Epidermal melanocyte (primary cell): ENCODE measurements around the gene CTBP2.
A peak's percentile ranks its signal among the peaks of the same experiment; 100 is the strongest.
"Not testable (repeated sequence)": the region's sequence is repeated elsewhere in the genome, so short reads cannot be mapped to it uniquely, and the experiment has no call there.

Experiments
- DNase-seq: peaks from one replicate; pipeline ENCODE4 v3.0.0; 2011; ENCODE audit warnings: low spot score; ENCODE audit not compliant: insufficient read length

The CTBP2 gene

GRCh38 chr10:125158601-125159485, 1.5 kb downstream of the CTBP2 start:
- no peak for DNase-seq

GRCh38 chr10:125158275-125158600, 2.1 kb downstream of the CTBP2 start:
- no peak for DNase-seq

- DNase-seq, result no peak
These were observed 2.9 kb downstream of the CTBP2 start for GRCh38 chr10:125157505-125157904.

DNA sequence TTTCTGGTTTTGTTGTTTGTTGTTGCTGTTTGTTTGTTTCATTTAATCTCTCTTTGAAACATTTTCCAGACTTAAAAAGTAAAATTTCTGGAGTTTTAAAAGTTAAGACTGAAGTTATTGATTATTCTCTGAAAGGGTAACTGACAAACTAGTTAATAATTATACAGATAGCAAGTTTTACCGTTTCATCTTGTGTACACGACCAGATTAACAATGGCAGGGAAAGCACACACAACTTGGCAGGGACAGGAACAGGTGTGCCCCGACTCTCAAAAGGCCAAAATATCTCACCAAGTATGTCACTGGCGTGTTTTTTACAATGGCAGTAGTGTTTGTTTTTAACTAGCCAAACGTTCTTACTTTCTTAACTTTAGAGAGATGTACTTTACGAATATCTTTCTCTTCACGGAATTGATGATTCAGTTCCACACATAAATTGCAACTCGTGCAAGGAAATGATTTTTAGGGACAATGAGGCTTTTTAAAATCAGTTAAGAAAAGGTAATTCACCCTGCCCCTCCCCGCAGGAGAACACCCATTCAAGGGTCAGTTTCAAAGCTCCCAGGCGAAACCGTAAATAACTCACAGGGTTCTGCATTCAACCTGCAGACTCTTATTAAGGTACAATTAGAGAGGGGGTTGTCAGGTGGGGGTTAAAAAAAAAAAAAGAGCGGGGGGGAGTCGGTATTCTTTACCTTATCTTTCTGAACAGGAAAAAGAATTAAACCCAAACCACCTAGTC, 3.5 kb downstream of the CTBP2 start:
- no peak for DNase-seq

DNA sequence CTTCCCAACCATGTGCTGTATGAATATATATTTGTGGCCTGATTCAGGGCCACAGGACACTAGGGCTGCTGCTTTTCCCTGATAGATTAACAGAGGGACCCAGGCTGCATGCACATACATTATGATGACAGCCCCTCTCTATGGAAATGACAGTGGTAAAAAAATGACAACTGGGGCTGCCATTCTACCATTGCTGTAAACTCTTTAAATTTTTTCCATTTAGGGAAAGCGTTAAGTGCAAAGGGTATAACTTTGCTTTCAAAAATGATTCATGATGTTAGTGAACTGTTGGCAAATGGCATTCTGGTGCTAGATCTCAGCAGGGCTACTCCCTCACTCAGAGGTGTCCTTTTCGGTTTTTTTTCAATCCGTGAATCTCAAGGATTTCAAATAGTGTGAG, 4.2 kb downstream of the CTBP2 start:
- DNase-seq, result no peak

DNA sequence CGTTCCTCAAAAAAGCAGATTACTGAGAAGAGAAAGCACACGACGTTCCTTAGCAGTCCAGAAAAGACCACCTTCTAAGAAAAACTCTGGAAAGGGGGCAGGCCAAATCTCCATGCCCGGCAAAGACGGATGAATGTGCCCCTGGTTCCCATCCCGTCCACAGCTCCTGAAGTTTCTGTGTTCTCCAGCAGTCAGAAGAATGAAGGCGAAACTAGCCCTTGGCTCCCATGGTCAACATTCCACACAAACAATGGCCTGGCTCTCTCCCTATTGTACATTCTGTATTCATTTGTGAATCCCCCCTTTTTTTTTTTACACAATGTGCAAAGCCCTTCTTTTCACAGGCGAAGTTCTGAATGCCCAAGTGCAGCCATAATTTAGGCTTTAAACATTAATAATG, 5.3 kb downstream of the CTBP2 start:
- peak; percentile 46 for DNase-seq

DNA sequence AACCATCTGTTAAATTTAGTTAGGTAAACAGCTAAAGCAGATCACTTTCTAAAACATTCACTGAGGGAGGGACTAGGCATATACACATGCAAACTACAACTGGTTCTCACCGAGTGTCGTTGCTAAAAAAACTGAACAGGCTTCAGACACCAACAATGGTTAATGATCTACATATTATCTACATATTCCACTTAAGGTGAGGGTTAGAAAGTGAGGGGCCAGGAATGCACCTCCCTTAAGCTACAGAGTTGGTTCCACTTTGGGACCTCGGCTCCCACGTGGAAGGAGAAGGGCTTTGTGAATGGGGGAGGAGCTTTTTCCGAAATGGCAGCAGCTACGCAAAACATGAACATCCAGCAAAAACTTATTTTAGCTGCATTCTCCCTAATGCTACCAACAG, 5.8 kb downstream of the CTBP2 start:
- DNase-seq, result no peak

DNA sequence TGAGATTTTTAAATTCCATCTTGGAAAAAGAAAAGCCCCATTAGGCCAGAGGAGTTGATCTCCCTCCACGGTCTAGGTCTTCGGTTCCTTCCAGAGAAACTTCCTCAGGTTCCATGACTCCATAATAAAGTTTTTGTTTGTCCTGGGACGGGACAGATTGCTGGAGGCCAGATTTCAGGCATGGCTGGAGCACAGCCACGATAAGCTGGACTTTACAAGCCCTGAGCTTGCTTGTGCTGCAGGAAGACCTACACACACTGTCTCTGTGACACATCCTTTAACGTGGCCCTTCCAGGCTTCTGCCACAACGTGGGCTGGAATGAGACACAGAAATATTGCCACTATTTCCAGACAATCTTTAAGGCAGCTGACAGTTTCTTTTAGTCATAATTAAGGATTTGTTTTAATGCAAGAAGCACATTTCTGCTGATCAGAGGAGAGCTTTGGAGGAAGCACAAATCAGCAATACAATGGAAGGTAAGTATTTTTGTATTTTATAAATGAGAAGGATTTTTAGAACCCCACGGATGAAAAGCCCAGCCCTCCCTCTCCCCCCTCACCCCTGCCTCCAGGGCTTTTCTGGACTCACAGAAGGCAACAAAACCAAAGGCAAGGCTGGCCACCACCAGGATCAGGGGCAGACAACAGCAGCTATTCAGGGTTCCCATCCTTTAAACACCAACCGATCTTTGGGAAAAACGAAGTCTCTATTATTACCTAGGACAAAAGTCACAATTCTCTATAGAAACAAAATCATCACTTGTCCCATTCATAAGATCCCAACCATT, 6.5 kb downstream of the CTBP2 start:
- DNase-seq, result peak; percentile 78

DNA sequence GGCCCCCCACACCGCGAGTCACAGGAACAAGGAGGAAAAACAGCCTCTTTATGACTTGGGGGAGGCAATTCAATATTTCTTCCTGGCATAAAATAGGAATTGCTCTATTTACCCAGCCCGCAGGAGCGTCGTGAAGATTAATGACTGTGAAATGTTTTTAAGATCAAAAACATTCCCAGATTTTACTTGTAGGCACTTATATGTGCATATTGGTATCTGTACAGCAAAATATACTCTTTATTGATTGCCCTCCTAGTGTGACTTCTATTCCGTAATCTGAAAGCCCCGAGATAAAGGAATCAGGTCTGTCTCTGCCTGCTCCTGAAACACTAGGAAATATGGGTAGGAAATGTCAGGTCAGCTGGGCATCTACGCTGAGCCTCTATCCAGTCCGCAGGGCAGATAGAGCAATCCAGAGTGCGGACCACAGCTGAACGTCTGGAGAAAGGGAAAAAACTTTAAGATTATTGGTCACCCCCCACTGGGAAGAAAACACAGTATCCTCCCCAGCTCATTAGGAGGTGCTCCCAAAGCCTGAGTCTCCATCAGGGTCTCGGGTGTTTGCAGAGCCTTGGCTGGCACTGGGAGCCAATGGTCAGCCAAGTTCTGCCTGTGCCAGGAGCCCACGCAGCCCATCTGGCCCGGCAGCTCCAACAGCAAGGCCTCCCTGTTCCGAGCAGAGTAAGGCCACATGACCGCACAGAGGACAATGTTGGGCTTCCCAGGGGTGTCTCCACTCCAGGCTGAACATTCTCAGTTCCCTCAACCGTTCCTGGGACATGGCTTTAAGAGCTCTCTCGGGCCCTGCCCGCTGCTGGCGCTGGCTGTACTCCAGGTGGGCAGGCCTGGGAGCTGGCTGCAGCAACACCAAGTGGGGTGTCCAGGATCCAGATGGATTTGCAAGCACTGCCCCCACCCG, 7.7 kb downstream of the CTBP2 start:
- no peak for DNase-seq

DNA sequence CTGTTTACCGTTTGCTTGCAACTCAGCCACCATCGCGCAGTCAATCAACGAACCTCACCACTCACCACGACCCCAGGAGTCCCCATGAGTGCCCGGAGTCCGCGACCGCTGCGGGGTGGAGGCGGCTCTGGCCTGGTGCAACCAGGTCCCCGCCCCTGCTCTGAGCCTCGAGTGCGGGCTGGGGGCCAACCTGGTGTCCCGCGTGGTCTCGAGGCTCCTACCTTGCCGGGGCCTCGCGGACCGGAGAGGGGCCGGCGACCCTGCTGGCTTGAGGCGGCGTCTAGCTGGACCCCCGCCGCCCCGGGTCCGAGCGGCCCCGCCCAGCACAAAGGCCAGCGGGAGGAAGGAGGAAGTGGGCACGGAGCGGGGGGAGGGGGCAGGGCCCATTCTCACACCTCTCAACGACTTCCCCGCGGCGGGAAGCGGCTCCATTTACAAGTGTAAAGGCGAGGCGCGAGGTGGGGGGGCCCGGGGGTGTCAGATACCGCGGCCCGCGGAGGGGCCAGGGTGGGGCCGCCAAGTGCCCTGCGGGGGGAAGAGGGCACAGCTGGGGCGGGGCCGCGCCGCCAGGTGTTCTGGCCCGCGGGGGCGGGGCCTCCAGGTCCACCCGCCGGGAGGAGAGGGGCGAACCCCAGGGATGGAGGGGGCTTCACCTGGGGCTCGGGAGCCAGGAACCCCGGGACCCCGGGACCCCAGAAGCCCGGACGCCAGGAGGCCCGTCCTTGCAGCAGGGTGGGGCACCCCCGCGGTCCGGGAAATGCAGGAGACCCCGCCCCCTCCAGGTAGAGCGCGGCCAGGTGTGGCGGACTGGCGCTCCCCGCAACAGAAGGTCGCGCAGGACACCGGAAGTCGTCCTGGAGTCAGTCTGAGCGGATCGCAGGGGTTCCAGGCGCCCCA, 8.6 kb downstream of the CTBP2 start:
- DNase-seq, result no peak

- DNase-seq, result no peak
These were observed 9.2 kb downstream of the CTBP2 start for GRCh38 chr10:125151170-125151552.

GRCh38 chr10:125150376-125151083, 9.8 kb downstream of the CTBP2 start:
- DNase-seq, result not testable (repeated sequence)

DNA sequence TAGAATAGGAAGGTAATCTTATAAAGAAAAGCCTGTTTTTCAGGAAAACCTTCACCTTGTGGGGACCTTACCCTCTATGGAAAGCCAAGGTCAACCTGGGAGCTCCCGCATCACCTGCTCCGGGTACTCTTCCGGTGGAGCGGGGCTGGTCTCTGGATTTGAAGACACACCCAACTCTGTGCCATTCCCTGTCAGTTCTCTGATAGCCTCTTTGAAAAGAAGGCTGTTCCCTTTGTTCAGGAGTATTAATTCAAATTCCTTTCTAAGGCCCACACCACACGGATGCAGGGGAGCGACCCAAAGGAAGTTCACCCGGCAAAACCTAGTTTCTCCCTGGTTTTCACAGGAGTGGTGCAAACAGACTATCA, 10.7 kb downstream of the CTBP2 start:
- no peak for DNase-seq

GRCh38 chr10:125149036-125149679, 11.2 kb downstream of the CTBP2 start:
- no peak for DNase-seq

- no peak for DNase-seq
These were observed 11.8 kb downstream of the CTBP2 start for GRCh38 chr10:125148528-125148927.

- DNase-seq, result no peak
These were observed 12.4 kb downstream of the CTBP2 start for GRCh38 chr10:125147971-125148439.

DNA sequence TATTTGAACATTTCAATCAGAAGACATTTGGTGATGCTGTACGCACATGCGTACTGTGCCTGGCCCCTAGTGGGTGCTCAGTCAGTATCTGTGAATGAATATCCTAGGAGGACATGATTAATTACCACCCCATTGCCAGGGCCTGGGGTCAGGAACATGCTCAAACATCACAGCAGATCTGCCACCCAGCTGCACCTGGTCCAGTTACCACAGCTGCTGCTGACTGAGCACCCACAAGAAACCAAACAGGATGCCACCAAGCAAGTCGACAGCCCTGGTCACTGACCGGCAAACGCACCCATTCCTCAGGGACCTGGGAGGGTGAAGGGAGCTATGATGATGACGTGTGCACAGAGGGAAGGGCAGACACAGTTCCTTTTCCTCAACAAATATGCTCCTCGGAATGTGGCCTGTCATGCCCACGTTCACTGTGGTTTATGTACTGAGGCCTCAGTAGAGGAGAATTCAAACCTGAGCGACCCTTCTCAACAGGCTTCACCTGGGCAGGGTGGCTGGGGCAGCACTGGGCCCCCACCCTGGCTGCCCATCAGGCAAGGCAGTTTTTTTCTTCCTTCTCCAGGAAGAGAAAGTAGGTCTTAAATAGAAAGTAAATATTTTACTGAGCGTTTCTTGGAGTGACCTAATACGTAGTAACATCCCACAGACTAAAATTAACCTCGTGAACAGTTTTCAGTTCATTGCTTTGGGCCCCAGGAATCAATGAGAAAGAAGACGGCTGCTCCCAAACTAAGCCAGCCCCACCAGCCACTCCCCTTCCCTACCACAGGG, 13.4 kb downstream of the CTBP2 start:
- no peak for DNase-seq

GRCh38 chr10:125145636-125146035, 14.7 kb downstream of the CTBP2 start:
- DNase-seq, result no peak
